GM18909 (cell line): ENCODE data around the gene RNPEPL1.
"Not testable (repeated sequence)": the region's sequence is repeated elsewhere in the genome, so short reads cannot be mapped to it uniquely, and the experiment has no call there.

Experiments used
- ATAC-seq: cut with Tn5 transposase; IDR thresholded peaks from one replicate; pipeline ENCODE4 v1.9.1; 2021; ENCODE audit warnings: mild to moderate bottlenecking; ENCODE audit not compliant: unreplicated experiment, poor library complexity

The RNPEPL1 gene

DNA sequence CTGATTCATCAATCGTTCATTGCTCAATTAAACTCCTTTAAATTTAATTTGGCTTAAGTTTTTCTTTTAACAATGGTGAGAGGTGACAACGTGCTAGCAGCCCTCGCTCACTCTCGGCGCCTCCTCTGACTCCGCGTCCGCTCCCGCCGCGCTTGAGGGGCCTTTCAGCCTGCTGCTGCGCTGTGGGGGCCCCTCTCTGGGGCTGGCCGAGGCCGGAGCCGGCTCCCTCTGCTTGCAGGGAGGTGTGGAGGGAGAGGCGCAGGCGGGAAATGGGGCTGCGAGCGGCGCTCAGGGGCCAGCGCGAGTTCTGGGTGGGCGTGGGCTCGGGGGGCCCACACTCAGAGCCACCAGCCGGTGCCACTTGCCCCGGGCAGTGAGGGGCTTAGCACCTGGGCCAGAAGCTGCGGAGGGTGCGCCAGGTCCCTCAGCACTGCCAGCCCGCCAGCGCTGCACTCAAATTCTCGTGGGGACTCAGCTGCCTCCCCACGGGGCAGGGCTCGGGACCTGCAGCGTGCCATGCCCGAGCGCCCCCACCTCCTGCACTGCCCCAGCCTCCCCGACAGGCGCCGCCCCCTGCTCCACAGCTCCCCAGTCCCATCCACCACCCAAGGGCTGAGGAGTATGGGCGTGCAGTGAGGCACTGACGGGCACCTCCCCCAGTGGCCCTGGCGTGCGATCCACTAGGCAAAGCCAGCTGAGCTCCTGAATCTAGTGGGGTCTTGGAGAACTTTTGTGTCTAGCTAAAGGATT is 30.1 kb upstream of the RNPEPL1 start:
- no peak for ATAC-seq

DNA sequence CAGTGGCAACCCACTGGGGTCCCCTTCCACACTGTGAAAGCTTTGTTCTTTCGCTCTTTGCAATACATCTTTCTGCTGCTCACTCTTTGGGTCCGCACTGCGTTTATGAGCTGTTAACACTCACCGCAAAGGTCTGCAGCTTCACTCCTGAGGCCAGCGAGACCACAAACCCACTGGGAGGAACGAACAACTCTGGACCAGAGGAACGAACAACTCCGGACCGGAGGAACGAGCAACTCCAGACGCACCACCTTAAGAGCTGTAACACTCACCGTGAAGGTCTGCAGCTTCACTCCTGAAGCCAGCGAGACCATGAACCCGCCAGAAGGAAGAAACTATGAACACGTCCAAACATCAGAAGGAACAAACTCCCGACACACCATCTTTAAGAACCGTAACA is 29.2 kb upstream of the RNPEPL1 start:
- ATAC-seq, result not testable (repeated sequence)

DNA sequence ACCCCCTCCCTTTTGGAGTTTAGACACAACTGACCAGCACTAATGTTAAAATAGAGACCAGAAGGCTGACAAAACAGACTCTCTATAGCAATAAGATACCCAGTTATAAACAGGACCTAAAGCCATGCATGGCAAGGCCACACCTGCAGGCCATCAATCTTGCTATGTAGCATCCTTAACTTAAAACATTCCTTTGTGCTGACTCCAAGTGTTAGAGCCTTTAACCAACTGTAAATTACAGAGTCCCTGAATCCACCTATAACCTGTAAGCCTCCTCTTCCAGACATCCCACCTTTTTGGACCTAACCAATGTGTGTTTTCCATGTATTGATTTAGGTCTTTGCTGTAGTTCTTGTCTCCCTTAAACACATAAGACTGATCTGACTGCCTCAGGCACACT is 28.4 kb upstream of the RNPEPL1 start:
- no peak for ATAC-seq

DNA sequence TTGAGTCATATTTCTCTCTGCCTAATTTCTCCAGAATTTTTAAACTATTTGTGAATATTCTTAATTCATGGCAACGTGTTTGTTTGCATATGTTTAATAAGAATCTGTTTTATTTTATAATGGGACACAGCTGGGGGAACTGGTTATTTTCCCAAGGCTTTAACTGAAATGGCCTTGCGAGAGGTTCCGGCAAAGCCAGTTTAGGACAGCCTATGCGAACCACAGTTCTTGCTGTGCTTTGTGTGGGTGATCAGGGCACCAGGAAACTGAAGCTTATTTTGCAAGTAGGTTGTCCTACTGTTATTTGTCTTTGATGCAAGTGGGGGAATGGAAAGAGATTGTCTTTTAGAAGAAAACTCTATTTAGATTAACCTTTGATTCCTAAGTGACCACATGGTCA is 17.0 kb upstream of the RNPEPL1 start:
- ATAC-seq, result no peak

DNA sequence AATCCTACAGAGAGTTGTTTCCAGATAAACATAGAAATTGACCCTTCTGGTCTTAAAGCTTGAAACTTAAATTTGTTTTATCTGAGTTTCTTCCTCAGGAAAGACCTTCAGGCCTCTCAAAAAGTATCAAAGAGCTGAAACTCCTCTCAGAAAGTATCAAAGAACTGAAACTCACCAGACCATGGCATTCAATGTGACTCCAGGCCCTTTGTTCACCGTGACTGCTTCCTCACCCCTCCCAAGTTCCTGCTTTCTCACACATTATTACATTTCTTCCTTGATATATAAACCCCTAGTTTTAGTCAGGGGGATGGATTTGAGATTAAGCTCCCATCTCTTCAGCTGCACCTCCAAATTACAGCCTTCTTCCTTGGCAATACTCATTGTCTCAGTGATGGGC is 16.5 kb upstream of the RNPEPL1 start:
- no peak for ATAC-seq

DNA sequence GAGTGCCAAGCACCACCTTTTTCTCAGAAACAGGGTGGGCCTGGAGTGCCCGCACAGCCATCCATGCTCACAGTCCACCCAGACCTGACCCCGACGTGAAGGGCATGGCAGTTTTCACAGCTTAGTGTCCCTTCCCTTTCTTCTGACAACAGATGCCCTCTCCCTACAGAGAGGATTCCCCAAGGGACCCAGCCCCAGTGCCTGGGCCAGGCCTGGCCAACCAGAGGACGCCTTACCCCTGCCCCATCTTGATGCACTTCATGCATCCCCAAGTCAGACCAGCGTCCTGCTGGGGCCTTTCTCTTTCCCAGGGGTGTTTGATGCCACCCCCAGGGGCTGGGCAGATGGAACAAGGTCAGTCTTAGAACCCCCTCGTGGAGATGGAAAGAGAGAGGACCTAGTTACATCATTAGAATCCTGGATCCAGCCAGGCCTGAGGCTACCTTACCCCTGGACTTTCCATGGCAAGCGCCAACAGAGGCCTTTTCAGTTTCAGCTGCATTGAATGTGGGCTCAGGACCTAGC is 14.3 kb upstream of the RNPEPL1 start:
- ATAC-seq, result no peak

DNA sequence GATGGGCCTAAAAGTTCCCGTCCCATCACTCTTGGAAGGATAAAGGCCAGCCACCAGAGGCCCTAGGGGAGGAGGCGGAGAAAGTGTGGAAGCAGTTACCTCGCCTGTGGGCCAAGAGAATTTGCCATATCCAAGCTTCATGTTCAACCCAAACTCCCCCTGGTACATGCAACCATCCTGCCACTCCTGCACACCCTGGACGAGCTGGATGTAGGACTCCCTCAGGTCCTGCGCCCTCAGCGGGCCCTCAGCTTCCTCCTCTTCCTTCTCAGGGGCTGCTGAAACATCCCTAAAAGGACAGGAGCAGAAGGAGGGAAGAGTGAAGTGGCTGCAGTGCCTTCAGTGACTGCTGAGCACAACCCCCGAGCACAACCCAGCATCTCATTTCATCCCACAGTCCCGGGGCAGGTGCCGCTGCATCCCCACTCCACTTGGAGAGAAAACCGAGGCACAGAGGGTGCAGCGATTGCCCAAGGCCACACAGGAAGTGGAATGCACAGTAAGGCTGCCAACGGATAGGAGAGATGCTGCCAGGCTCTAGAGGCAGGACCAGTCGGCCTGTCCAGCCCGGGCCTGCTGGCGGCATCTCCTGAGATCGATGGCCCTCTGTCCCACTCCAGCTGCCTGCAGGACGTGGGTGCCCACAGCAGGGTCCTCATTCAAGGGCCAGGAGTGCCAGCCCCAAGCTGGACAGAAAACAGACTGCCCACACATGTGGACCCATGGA is 13.4 kb upstream of the RNPEPL1 start:
- no peak for ATAC-seq

DNA sequence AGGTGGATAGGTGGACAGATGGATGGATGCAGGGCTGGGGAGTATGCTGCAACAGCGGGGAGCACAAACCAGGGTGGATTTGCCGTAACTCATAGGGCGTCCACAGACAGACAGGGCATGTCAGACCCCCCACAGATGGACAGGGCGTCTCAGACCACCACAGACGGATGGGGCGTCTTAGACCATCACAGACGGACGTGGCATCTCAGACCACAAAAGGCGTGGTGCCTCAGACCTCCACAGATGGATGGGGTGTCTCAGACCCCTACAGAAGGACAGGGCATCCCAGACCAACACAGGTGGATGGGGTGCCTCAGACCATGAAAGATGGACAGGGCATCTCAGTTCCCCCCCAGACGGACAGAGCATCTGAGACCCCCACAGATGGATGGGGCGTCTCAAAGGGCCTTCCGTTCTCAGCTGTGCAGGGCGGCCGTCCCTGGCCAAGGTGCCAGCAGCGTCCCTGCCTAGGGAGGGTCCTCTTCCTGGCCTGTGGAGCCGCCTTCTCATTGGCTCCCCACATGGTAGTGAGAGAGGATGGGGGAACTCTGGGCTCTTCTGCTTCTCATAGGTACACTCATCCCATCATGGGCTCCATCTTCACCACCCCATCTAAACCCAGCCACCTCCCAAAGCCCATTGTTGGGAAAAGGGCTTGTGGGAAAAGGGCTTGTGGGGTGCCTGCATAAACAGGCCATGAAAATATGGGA is 12.6 kb upstream of the RNPEPL1 start:
- no peak for ATAC-seq

DNA sequence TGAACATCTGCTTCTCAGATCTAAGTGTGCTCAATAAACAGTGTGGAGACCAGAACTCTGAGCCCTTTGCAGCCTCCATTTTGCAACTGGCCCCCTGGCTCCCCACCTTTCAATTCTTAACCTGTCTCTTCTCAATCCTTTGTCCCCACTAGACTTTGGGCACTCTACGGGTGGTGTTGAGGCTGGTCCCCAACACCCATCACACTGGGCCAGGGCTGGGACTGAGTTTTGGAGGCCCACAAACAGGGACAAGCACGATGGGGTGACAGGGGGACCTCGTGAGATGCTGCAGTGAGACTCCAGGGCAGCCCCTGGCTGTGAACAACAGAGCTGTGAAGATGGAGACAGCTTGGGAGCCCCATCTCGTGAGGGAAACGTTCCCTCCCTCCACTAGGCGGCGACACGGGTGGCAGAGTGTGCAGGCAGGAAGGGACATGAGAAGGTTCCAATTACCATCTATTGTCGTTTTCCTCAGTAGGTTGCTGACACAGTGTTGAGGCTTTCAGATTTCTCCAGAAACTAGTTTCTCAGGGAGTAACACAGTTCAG is 11.7 kb upstream of the RNPEPL1 start:
- no peak for ATAC-seq

DNA sequence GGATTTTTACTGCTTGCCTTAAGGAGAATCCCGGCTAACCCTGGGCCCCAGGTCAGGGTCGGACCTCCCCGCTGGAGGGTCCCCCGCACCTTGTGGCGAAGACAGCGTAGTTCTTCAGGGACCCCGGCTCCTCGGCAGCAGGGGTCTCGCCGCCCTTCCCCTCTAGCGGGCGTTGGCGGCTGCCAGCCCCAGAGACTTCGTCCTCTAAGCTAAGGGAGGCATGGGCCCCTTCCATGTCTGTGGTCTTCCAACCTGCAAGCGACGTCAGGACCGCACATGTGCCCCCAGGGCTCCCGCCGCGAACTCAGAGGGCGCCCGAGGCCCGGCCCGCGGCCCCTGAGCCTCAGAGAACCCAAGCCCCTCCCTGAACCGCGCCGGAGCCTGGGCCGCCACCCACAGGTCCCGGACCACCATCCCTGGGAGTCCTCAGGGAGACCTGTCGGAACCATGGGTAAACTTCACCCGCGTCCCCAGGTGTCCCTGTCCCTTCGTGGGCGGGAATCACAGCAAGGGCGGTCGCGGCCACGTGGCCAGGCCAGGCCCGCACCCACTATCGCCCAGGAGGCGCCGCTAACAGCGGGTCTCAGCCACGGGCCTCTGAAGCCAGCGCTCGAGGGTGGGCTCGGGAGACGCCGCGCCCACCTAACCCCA is 11.1 kb upstream of the RNPEPL1 start:
- no peak for ATAC-seq

DNA sequence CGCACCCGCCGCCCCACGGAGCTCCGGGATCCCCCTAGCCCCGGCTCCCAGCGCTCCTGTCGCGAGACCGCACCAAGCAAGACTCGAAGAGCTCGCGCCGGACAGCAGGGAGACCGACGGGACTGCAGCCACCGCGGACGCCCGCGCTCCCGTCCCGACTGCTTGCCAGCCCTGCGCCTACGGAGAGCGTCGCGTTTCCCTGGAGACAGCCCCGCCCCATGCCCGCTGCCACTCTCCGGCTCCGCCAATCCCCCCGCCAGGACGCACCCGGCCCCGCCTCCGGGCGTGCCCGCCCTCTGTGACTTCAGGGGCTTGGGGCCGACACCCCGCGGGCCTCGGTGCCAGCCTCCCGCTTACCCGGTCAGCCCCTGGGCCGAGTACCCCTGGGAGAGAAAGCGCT is 10.5 kb upstream of the RNPEPL1 start, which contains the start of gene ANKMY1:
Gene ANKMY1, minus strand, starts transcription at position 181 of the 400 bp plus-strand sequence. CDS start 653 bp downstream, outside the sequence.
- ATAC-seq, result no peak

DNA sequence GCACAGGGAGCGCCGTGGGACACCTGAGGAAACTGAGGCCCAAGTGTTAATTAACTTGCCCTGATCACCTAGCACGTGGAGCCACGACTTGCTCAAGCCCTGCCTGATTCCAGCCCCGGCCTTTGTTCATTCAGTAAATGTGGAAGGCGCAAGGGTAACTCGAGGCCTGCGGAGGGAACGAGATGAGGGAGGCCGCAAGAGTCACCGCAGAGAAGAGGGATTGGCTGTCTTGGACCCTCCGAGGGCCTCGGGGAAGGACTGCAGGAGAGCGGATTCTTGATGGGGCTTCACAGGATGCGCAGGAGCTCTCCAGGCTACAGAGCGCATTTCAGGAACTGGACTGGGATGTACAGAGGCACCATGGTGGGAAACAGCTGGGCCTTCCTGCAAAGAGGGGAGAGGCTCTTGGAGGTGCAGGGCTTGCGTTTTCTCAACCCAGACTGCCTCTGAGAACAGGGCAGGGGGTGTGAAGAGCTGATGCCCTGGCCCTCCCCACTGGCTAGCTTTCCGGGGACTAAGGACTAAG is 10.0 kb upstream of the RNPEPL1 start:
- no peak for ATAC-seq

DNA sequence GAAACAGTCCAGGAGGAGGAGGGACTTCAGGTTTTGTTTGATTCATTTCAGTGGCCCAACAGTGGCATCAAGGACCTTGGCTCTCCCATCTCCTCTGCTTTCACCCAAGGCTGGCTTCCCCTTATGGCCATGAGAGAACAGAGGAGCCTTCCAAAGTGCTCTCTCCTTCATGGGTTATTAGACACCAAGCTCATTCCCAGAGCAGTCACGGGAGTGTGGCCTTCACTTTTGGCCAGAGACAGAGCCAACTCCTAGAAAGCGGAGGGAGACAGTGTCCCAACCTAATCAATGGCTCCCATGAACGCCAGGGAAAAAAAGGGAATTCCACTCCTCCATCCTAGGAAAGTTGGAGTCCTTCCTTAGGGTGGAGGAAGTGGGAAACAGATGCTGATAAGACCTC is 9.0 kb upstream of the RNPEPL1 start:
- no peak for ATAC-seq

DNA sequence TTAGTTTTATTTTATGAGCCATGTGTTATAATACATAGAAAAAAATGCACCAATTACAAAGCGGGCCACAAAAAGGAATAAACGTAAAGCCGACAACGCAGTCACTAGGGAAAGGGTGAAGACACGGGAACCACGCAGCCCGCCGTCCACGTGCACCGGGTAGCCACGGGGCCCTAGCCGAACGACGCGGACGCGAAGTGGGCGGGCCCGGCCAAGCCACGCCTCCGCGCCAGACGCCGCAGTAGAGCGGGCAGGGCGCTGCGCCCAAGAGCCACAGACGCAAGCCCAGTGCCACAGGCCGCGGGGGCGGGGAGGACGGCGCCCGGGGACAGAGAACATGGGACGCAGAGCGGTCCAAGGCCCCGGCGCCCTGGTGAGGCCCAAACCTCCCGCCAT is 8.2 kb upstream of the RNPEPL1 start, which contains the start of gene DUSP28:
Gene DUSP28, plus strand, starts transcription at position 274 of the 396 bp plus-strand sequence. CDS start 328 bp downstream, outside the sequence.
- ATAC-seq, result peak; percentile 62

DNA sequence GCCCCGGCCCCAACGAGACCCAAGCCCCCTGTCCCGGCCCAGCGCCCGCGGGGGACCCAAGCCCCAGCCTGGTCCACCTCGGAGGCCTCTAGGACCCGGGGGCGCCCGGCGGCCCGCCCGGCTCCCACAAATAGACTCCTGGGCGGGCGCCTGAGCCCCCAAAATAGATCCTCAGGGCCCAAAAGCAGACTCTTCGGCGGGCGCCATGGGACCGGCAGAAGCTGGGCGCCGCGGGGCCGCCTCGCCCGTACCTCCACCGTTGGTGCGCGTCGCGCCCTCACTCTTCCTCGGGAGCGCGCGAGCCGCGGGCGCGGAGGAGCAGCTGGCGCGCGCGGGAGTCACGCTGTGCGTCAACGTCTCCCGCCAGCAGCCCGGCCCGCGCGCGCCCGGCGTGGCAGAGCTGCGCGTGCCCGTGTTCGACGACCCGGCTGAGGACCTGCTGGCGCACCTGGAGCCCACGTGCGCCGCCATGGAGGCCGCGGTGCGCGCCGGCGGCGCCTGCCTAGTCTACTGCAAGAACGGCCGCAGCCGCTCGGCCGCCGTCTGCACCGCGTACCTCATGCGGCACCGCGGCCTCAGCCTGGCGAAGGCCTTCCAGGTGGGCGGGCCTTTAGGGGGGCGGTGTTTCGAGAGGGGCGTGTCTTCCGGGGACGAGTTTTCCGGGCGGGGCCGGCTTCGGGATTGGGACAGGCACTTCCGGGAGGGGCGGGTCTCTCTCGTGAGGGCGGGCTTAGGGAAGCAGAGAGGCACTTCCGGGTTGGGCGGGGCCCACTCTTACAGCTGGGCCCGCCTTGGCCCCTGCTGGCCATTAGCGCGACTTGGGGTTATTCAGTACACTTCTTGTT is 7.6 kb upstream of the RNPEPL1 start:
- ATAC-seq, result peak; percentile 65

DNA sequence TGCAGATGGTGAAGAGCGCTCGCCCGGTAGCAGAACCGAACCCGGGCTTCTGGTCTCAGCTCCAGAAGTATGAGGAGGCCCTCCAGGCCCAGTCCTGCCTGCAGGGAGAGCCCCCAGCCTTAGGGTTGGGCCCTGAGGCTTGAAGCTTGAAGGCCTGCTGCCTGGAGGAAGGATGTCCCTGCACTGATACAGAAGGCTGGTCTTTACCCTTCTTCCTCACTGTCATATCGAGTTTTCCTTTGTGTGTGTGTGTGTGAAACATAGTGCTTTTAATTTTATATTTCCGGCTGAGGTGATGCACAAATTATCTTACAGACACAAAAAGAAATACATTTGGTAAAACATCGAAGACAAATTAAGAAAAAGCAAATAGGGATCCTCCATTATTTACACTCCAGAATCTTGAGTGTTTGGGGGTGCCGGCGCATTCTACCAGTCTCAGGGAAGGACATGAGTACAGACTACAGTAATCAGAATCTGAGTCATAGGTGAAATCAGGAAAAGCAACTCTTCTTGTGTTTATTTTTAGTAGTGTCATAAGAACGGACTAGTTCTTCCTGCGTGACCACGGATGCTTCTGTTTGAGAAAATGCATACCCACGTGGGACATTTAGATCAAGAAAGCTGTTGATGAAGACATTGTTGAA is 6.8 kb upstream of the RNPEPL1 start:
- peak; percentile 4 for ATAC-seq

DNA sequence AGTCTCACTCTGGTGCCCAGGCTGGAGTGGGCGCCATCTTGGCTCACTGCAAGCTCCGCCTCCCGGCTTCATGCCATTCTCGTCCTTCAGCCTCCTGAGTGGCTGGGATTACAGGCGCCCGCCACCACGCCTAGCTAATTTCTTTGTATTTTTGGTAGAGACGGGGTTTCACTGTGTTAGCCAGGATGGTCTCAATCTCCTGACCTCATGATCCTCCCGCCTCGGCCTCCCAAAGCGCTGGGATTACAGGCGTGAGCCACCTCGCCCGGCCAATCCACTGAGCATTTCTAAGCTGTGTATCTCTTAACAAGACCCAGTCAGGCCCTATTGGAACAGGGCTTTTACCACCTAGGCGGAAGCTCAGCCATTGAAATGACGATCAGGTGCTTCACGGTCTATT is 5.1 kb upstream of the RNPEPL1 start:
- not testable (repeated sequence) for ATAC-seq

DNA sequence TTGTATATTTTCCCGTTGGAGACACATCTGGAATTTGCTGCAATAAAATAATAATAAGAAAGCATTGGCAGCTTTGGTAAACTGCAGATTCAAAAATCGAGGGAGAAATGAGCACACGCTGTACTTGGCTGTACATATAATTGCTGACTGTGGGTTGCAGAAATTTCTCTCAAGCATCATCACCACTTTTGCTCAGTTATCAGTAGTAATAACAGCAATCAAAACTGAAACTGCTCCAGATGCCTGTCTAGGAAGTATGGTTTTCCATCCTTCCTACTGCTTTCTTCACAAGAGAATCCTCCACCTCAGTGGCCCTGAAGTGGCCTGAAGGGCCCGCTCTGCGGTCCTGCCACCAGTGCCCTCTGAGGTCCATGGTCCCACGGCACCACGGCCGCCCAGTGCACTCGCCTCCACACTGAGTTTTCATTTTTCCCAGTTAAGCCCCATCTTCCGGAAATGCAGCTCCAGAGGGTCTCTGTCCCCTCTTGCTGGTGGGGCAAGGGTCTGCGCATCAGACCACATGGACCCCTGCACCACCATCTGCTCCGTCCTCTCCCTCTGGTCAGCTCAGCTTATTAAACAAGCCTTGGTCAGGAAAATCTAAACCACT is 4.2 kb upstream of the RNPEPL1 start:
- ATAC-seq, result no peak
